HL-60 (cell line): Measurements from ENCODE around the gene SEMA6B.

Experiments
- GABPA ChIP-seq: IDR thresholded peaks from 2 replicates; pipeline ENCODE4 v1.6.1; 2012; ENCODE audit warnings: low read depth
- POLR2AphosphoS5 ChIP-seq: IDR thresholded peaks from 2 replicates; pipeline ENCODE4 v1.6.1; 2012; ENCODE audit warnings: low read depth
- SPI1 ChIP-seq: IDR thresholded peaks from 2 replicates; pipeline ENCODE4 v1.6.1; 2012; ENCODE audit warnings: low read depth, mild to moderate bottlenecking, borderline replicate concordance
- TF ChIP-seq, protein P1 (sequence below): IDR thresholded peaks from one replicate; pipeline ENCODE4 v1.5.1; 2011; ENCODE audit warnings: low read length, control low read depth, inconsistent platforms; ENCODE audit not compliant: insufficient read depth
- TF ChIP-seq, protein P2 (sequence below): IDR thresholded peaks from 2 replicates; pipeline ENCODE4 v1.6.1; 2012; ENCODE audit warnings: low read depth; ENCODE audit not compliant: insufficient replicate concordance

DNA sequence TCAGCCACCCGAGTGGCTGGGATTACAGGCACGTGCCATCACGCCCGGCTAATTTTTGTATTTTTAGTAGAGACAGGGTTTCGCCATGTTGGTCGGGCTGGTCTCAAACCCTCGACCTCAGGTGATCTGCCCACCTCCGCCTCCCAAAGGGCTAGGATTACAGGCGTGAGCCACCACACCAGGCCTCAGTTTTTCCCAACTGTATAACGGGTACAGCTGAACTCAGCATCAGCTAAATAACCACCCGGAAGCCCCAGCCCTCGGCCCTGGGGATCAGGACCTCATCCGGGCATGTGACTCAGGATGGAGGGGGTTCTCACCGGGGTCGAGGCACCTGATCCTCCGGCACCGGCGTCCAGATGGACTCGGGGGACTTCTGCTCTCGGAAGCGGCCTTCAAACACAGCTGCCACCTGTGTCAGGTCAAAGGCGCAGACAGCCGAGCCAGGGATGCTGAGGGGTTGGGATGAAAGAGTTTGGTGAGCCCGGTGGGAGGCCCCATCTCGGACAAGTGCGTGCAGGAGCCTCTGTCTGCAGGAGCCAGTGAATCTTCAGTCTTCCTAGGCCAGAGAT is 8.9 kb downstream of the SEMA6B start:
- TF ChIP-seq, protein P1, sequence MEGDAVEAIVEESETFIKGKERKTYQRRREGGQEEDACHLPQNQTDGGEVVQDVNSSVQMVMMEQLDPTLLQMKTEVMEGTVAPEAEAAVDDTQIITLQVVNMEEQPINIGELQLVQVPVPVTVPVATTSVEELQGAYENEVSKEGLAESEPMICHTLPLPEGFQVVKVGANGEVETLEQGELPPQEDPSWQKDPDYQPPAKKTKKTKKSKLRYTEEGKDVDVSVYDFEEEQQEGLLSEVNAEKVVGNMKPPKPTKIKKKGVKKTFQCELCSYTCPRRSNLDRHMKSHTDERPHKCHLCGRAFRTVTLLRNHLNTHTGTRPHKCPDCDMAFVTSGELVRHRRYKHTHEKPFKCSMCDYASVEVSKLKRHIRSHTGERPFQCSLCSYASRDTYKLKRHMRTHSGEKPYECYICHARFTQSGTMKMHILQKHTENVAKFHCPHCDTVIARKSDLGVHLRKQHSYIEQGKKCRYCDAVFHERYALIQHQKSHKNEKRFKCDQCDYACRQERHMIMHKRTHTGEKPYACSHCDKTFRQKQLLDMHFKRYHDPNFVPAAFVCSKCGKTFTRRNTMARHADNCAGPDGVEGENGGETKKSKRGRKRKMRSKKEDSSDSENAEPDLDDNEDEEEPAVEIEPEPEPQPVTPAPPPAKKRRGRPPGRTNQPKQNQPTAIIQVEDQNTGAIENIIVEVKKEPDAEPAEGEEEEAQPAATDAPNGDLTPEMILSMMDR, result no peak
- TF ChIP-seq POLR2AphosphoS5 (no peak), GABPA (no peak), SPI1 (no peak)
- TF ChIP-seq, protein P2, sequence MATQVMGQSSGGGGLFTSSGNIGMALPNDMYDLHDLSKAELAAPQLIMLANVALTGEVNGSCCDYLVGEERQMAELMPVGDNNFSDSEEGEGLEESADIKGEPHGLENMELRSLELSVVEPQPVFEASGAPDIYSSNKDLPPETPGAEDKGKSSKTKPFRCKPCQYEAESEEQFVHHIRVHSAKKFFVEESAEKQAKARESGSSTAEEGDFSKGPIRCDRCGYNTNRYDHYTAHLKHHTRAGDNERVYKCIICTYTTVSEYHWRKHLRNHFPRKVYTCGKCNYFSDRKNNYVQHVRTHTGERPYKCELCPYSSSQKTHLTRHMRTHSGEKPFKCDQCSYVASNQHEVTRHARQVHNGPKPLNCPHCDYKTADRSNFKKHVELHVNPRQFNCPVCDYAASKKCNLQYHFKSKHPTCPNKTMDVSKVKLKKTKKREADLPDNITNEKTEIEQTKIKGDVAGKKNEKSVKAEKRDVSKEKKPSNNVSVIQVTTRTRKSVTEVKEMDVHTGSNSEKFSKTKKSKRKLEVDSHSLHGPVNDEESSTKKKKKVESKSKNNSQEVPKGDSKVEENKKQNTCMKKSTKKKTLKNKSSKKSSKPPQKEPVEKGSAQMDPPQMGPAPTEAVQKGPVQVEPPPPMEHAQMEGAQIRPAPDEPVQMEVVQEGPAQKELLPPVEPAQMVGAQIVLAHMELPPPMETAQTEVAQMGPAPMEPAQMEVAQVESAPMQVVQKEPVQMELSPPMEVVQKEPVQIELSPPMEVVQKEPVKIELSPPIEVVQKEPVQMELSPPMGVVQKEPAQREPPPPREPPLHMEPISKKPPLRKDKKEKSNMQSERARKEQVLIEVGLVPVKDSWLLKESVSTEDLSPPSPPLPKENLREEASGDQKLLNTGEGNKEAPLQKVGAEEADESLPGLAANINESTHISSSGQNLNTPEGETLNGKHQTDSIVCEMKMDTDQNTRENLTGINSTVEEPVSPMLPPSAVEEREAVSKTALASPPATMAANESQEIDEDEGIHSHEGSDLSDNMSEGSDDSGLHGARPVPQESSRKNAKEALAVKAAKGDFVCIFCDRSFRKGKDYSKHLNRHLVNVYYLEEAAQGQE, result no peak
